ENCODE data around the gene PUS10.

DNA sequence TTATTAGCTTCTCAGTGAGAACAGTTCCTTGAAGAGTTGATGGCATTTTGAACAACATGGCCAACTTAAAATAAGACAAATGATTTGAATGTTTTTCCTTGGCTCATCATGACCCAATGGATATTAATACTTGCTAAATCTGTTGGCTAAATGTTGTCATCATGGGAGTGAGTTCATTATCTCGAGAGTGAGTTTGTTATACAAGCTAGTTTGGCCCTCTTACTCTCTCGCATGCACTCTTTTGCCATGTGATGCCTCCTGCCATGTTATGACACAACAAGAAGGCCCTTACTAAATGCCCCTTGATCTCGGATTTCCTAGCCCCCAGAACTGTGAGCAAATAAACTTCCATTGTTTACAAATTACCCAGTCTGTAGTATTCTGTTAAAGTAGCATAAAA, 24.8 kb upstream of the PUS10 start:
- TF ChIP-seq CTCF (IDR thresholded peaks at IDR 0.05) (no peak), CEBPB (IDR thresholded peaks at IDR 0.05) (no peak), EP300 (IDR thresholded peaks at IDR 0.05) (no peak), HMGXB4 (CRISPR knock-in tag; IDR thresholded peaks at IDR 0.05; ENCODE audit: borderline replicate concordance) (no peak), EHMT2 (IDR thresholded peaks at IDR 0.05; ENCODE audit: low read depth) (no peak), POLR2A (IDR thresholded peaks at IDR 0.05; ENCODE audit: low read length) (no peak), JUN (IDR thresholded peaks at IDR 0.05) (no peak), NR3C1 (IDR thresholded peaks at IDR 0.05) (no peak), MYC (IDR thresholded peaks at IDR 0.05; ENCODE audit: borderline replicate concordance, low read length) (no peak), NFE2L2 (conservative IDR thresholded peaks at IDR 0.05; ENCODE audit: low read length) (no peak), RNF2 (IDR thresholded peaks at IDR 0.05; ENCODE audit: borderline replicate concordance, low read depth) (no peak)
- TF ChIP-seq, protein P1, sequence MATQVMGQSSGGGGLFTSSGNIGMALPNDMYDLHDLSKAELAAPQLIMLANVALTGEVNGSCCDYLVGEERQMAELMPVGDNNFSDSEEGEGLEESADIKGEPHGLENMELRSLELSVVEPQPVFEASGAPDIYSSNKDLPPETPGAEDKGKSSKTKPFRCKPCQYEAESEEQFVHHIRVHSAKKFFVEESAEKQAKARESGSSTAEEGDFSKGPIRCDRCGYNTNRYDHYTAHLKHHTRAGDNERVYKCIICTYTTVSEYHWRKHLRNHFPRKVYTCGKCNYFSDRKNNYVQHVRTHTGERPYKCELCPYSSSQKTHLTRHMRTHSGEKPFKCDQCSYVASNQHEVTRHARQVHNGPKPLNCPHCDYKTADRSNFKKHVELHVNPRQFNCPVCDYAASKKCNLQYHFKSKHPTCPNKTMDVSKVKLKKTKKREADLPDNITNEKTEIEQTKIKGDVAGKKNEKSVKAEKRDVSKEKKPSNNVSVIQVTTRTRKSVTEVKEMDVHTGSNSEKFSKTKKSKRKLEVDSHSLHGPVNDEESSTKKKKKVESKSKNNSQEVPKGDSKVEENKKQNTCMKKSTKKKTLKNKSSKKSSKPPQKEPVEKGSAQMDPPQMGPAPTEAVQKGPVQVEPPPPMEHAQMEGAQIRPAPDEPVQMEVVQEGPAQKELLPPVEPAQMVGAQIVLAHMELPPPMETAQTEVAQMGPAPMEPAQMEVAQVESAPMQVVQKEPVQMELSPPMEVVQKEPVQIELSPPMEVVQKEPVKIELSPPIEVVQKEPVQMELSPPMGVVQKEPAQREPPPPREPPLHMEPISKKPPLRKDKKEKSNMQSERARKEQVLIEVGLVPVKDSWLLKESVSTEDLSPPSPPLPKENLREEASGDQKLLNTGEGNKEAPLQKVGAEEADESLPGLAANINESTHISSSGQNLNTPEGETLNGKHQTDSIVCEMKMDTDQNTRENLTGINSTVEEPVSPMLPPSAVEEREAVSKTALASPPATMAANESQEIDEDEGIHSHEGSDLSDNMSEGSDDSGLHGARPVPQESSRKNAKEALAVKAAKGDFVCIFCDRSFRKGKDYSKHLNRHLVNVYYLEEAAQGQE (IDR thresholded peaks at IDR 0.05), result no peak
- TF ChIP-seq, protein P2, sequence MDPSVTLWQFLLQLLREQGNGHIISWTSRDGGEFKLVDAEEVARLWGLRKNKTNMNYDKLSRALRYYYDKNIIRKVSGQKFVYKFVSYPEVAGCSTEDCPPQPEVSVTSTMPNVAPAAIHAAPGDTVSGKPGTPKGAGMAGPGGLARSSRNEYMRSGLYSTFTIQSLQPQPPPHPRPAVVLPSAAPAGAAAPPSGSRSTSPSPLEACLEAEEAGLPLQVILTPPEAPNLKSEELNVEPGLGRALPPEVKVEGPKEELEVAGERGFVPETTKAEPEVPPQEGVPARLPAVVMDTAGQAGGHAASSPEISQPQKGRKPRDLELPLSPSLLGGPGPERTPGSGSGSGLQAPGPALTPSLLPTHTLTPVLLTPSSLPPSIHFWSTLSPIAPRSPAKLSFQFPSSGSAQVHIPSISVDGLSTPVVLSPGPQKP (IDR thresholded peaks at IDR 0.05; ENCODE audit: low read depth, low read length), result no peak

All from A549 (cell line).